GM12878 (cell line): ENCODE data around the gene THSD8. TPM values are rescaled to one million over a fixed set of nuclear protein-coding genes. Genes with fewer than 3 reads are reported as not detected.

Experiments used
- ATAC-seq: fragments of 200-7000 bp; cut with Tn5 transposase; 3 replicates; pipeline ENCODE4 v1.9.1; 2020; ENCODE audit warnings: mild to moderate bottlenecking, moderate library complexity
- BruUV-seq: library from RNA; stranded (reverse); fragments of 400-500 nt; replicated peaks from 2 replicates; lab custom pipeline; 2021; lab: Mats Ljungman, UMichigan
- CTCF ChIA-PET: fragments of 300-600 bp; sonication (Branson Sonifier 250); formaldehyde crosslinking; extraction: SDS; loops from one replicate; lab custom pipeline; 2021; ENCODE audit warnings: inconsistent platforms; lab: Yijun Ruan, JAX
- POLR2A ChIA-PET: fragments of 350-600 bp; formaldehyde crosslinking; extraction: SDS; loops from one replicate; lab custom pipeline; 2021; ENCODE audit warnings: inconsistent platforms; lab: Charles Lee
- RAD21 ChIA-PET: fragments of 300-600 bp; sonication (Branson Sonifier 250); formaldehyde crosslinking; loops from one replicate; lab custom pipeline; 2023; ENCODE audit warnings: antibody characterized with exemption; ENCODE audit not compliant: unreplicated experiment; lab: Charles Lee
- SMC1A ChIA-PET: fragments of 300-600 bp; sonication (Branson Sonifier 250); formaldehyde crosslinking; loops from one replicate; lab custom pipeline; 2023; ENCODE audit not compliant: unreplicated experiment, uncharacterized antibody; lab: Charles Lee
- DNase-seq: peaks from one replicate; pipeline ENCODE4 v3.0.0-alpha.2; 2011; ENCODE audit warnings: low read depth, low spot score
- FAIRE-seq: peaks from 3 replicates; lab custom pipeline; 2011; peaks lifted over from hg19 to GRCh38; lab: Jason Lieb, UNC
- H2AFZ ChIP-seq: 2 replicates; pipeline ENCODE4 v1.6.0; 2011; ENCODE audit warnings: low read depth, low read length, control low read depth; ENCODE audit not compliant: control insufficient read depth
- H3K27ac ChIP-seq: 2 replicates; pipeline ENCODE4 v1.5.1; 2011; ENCODE audit warnings: control low read depth; ENCODE audit not compliant: control insufficient read depth, insufficient read depth
- H3K27me3 ChIP-seq, 2 experiments: replicated peaks in 1 of 2; 2 replicates each; pipeline versions ENCODE4 v1.6.0 to v1.6.1; 2011; ENCODE audit warnings: low read length in 1 of 2; ENCODE audit not compliant: control insufficient read depth in 2 of 2, insufficient read depth in 2 of 2
- H3K36me3 ChIP-seq, 2 experiments: 2 replicates each; pipeline ENCODE4 v1.5.1; 2011; ENCODE audit warnings: low read length in 1 of 2; ENCODE audit not compliant: control insufficient read depth in 2 of 2, insufficient read depth in 2 of 2
- H3K4me1 ChIP-seq: 2 replicates; pipeline ENCODE4 v1.6.1; 2011; ENCODE audit warnings: mild to moderate bottlenecking, low read length, moderate library complexity, mixed read lengths; ENCODE audit not compliant: control insufficient read depth, insufficient read depth
- H3K4me2 ChIP-seq: 2 replicates; pipeline ENCODE4 v1.6.0; 2011; ENCODE audit warnings: control low read depth; ENCODE audit not compliant: control insufficient read depth, insufficient read depth
- H3K4me3 ChIP-seq: fragments of 200-600 bp; sonication (generic); 2 replicates; pipeline ENCODE4 v1.5.1; 2016
- H3K79me2 ChIP-seq: 2 replicates; pipeline ENCODE4 v1.6.0; 2011; ENCODE audit warnings: low read length; ENCODE audit not compliant: control insufficient read depth, insufficient read depth
- H3K9ac ChIP-seq: 2 replicates; pipeline ENCODE4 v1.8.0; 2011; ENCODE audit warnings: low read length, control low read depth, mixed read lengths; ENCODE audit not compliant: control insufficient read depth, insufficient read depth
- H3K9me3 ChIP-seq: replicated peaks from 3 replicates; pipeline ENCODE4 v1.5.1; 2011; ENCODE audit warnings: mild to moderate bottlenecking, low read length; ENCODE audit not compliant: control insufficient read depth, insufficient read depth
- H4K20me1 ChIP-seq: 2 replicates; pipeline ENCODE4 v1.6.0; 2011; ENCODE audit not compliant: control insufficient read depth, insufficient read depth
- CHD4 ChIP-seq: fragments of 200-600 bp; sonication (generic); IDR thresholded peaks from 2 replicates; pipeline ENCODE4 v1.6.1; 2016; ENCODE audit warnings: mild to moderate bottlenecking
- DPF2 ChIP-seq: fragments of 450-650 bp; IDR thresholded peaks from 2 replicates; pipeline ENCODE4 v1.6.1; 2017; ENCODE audit warnings: mild to moderate bottlenecking
- EZH2 ChIP-seq: IDR thresholded peaks from 2 replicates; pipeline ENCODE4 v1.6.1; 2012; ENCODE audit warnings: low read depth, mild to moderate bottlenecking, control low read depth, inconsistent platforms, low read length, borderline replicate concordance; ENCODE audit not compliant: control insufficient read depth
- IRF4 ChIP-seq: IDR thresholded peaks from 2 replicates; pipeline ENCODE4 v1.6.1; 2011; ENCODE audit warnings: low read depth, low read length
- MTA3 ChIP-seq: IDR thresholded peaks from 2 replicates; pipeline ENCODE4 v1.6.1; 2012; ENCODE audit warnings: low read length, inconsistent platforms, borderline replicate concordance
- WGBS: methylation state at CpG from one replicate; pipeline ENCODE4 v1.1.6; 2016; ENCODE audit warnings: low lambda C conversion rate; ENCODE audit not compliant: insufficient replicate concordance, insufficient coverage; ENCODE audit errors: missing lambda C conversion rate; 5-methylcytosine and 5-hydroxymethylcytosine counted together
- in situ Hi-C: fragments of 300-500 bp; cut with MboI; formaldehyde crosslinking; loops from 9 replicates; pipeline ENCODE4 v1.14.3; 2018; ENCODE audit warnings: mixed read lengths
- intact Hi-C: fragments of 100-400 bp; cut with micrococcal nuclease; formaldehyde crosslinking; loops from one replicate; pipeline ENCODE4 v1.14.2; 2022; ENCODE audit not compliant: unreplicated experiment
- polyA plus RNA-seq, 11 experiments: library from polyadenylated mRNA; depleted of rRNA in 4 of 11; unstranded in 6 of 11; stranded (reverse) in 5 of 11; fragments of >200 nt; fragmentation: Nextera tagmentation in 4 of 11; fragmentation: Illumina TruSeq in 1 of 11; extraction: Ambion mirVana in 4 of 11; extraction: Trizol in 1 of 11; gene quantifications; 1 replicate in 1 of 11; 2 replicates in 10 of 11; pipeline versions ENCODE4 v1.2.1 to v1.2.3, GENCODE V29; 2011 to 2016; ENCODE audit warnings: inconsistent platforms in 2 of 11, missing spikeins in 2 of 11, low read depth in 1 of 11
- total RNA-seq, 4 experiments: library from RNA; depleted of rRNA in 3 of 4; stranded (reverse); fragments of >200 nt in 3 of 4; fragmentation: Illumina TruSeq in 1 of 4; extraction: Trizol in 1 of 4; gene quantifications; 2 replicates each; pipeline versions ENCODE4 v1.2.1 to v1.2.3, GENCODE V29; 2013 to 2021
- TF ChIP-seq, protein P1 (sequence below): IDR thresholded peaks from 2 replicates; pipeline ENCODE4 v1.6.1; 2012; ENCODE audit warnings: low read depth, low read length, improper control_type of control experiment

Gene THSD8
- total and polyA plus RNA-seq, 10 of the 15 experiments (the other 5 are each of a cell fraction or from before 2014, with no cell fraction given), result 0.24 to 32.3 (median 21.3) TPM; not detected in 2

DNA sequence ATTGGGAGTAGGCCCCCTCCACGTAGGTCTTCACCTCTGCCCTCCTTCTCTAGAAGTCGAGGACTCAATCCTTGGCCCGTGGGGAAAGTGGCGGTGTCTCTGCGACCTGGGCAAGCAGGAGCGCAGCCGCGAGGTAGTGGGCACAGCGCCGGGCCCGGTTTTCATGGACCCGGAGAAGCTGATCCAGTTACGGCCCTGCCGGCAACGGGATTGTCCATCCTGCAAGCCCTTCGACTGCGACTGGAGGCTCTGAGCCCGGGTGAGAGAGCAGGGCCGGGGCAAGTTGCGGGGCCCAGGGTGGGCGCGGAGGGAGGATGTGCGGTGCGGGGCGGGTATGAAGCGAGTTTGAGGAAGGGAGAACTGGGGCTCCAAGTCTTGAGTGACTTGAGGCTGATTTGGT is 2.2 kb downstream of the THSD8 start:
- POLR2A ChIA-PET, result interaction anchor here (0.7 to 0.9 kb wide), 2 partner anchors 9 to 1918 kb away, joined by 5 read pairs; no protein-coding TSS in a partner anchor
- no peaks in the 10 kb centered on the region for H4K20me1 ChIP-seq
- no peak overlapping the region for H2AFZ ChIP-seq
- no peak overlapping the region for H3K9ac ChIP-seq
- no TSS peak for BruUV-seq
- H3K79me2 ChIP-seq, result peaks cover 20% of the 10 kb centered on the region
- CTCF ChIA-PET, result interaction anchor here (1.1 to 12.9 kb wide), 3 partner anchors 26 to 41 kb away, joined by 3 to 426 read pairs (median 18); no protein-coding TSS in a partner anchor
- intact Hi-C loops, result no loop called here
- in situ Hi-C loops, result no loop called here
- H3K9me3 ChIP-seq, result no peaks in the 10 kb centered on the region
- RAD21 ChIA-PET, result no interaction called here
- FAIRE-seq (no peak), DNase-seq (no peak)
- peaks cover 19% of the 10 kb centered on the region for H3K4me1 ChIP-seq
- 71% methylated on average over 19 of the region's 26 CpGs for WGBS
- no peak overlapping the region for H3K27ac ChIP-seq
- H3K27me3 ChIP-seq, result no peaks in the 10 kb centered on the region
- H3K36me3 ChIP-seq, result peaks cover 0 to 1% of the 10 kb centered on the region in 2 experiments; a peak in 3 of 4 replicates
- SMC1A ChIA-PET, result interaction anchor here (0.9 kb wide), 1 partner anchor 42 kb away, joined by 3 read pairs; no protein-coding TSS in a partner anchor
- TF ChIP-seq EZH2, result no peak
- no peak for TF ChIP-seq MTA3
- no peak for TF ChIP-seq DPF2
- no peak for TF ChIP-seq CHD4
- TF ChIP-seq, protein P1, sequence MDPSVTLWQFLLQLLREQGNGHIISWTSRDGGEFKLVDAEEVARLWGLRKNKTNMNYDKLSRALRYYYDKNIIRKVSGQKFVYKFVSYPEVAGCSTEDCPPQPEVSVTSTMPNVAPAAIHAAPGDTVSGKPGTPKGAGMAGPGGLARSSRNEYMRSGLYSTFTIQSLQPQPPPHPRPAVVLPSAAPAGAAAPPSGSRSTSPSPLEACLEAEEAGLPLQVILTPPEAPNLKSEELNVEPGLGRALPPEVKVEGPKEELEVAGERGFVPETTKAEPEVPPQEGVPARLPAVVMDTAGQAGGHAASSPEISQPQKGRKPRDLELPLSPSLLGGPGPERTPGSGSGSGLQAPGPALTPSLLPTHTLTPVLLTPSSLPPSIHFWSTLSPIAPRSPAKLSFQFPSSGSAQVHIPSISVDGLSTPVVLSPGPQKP, result no peak
- TF ChIP-seq IRF4, result no peak
- TF ChIP-seq, all 136 proteins: peak for 0
- ATAC-seq, result no peak
- no peak overlapping the region for H3K4me2 ChIP-seq
- no peak overlapping the region for H3K4me3 ChIP-seq
